ENCODE data around the gene RALGAPA2.
"Not testable (repeated sequence)": the region's sequence is repeated elsewhere in the genome, so short reads cannot be mapped to it uniquely, and the experiment has no call there.

GRCh38 chr20:20355503-20355902 lies 356.9 kb downstream of the RALGAPA2 start:
- TF ChIP-seq CTCF (IDR thresholded peaks at IDR 0.05 in 8 of 11, conservative IDR thresholded peaks at IDR 0.05 in 3 of 11); POLR2A (IDR thresholded peaks at IDR 0.05): not testable (repeated sequence)

Measured in spleen (tissue), 7 donors.